Keratinocyte (primary cell): Measurements from ENCODE around the gene FMN2. TPM values are rescaled to one million over a fixed set of nuclear protein-coding genes. Genes with fewer than 3 reads are reported as not detected.

Experiments used
- DNase-seq: peaks from one replicate; pipeline ENCODE4 v3.0.0-alpha.2; 2011; ENCODE audit warnings: low read depth, missing footprints, low spot score
- FAIRE-seq: peaks from 2 replicates; lab custom pipeline; 2011; peaks lifted over from hg19 to GRCh38; lab: Jason Lieb, UNC
- H2AFZ ChIP-seq: 2 replicates; pipeline ENCODE4 v1.6.0; 2012; ENCODE audit warnings: low read length, control low read depth, inconsistent platforms; ENCODE audit not compliant: control insufficient read depth
- H3K27ac ChIP-seq: 2 replicates; pipeline ENCODE4 v1.5.1; 2011; ENCODE audit warnings: low read length; ENCODE audit not compliant: control insufficient read depth, insufficient read depth
- H3K27me3 ChIP-seq: 3 replicates; pipeline ENCODE4 v1.6.0; 2011; ENCODE audit warnings: low read length; ENCODE audit not compliant: control insufficient read depth, insufficient read depth; ENCODE audit errors: extremely low read depth
- H3K36me3 ChIP-seq, 2 experiments: 2 replicates in 1 of 2; 3 replicates in 1 of 2; pipeline ENCODE4 v1.5.1; 2011; ENCODE audit warnings: low read length in 2 of 2, mild to moderate bottlenecking in 1 of 2; ENCODE audit not compliant: control insufficient read depth in 2 of 2, insufficient read depth in 2 of 2; ENCODE audit errors: extremely low read depth in 1 of 2
- H3K4me1 ChIP-seq: 3 replicates; pipeline ENCODE4 v1.5.1; 2011; ENCODE audit warnings: low read length; ENCODE audit not compliant: control insufficient read depth, insufficient read depth; ENCODE audit errors: extremely low read depth
- H3K4me2 ChIP-seq: 3 replicates; pipeline ENCODE4 v1.6.0; 2011; ENCODE audit warnings: low read depth, low read length; ENCODE audit not compliant: control insufficient read depth, insufficient read depth; ENCODE audit errors: extremely low read depth
- H3K4me3 ChIP-seq, 3 experiments: fragments of 200-600 bp in 1 of 3; sonication (generic) in 1 of 3; 2 replicates in 2 of 3; 3 replicates in 1 of 3; pipeline ENCODE4 v1.5.1; 2011 to 2016; ENCODE audit warnings: low read length in 3 of 3, mild to moderate bottlenecking in 3 of 3, control low read depth in 2 of 3, inconsistent platforms in 1 of 3, low read depth in 1 of 3, mixed read lengths in 1 of 3, mixed run types in 1 of 3, moderate library complexity in 1 of 3; ENCODE audit not compliant: control insufficient read depth in 2 of 3, insufficient read depth in 2 of 3; ENCODE audit errors: extremely low read depth in 1 of 3
- H3K79me2 ChIP-seq: 2 replicates; pipeline ENCODE4 v1.6.0; 2012; ENCODE audit warnings: low read length; ENCODE audit not compliant: control insufficient read depth, insufficient read depth
- H3K9ac ChIP-seq: 3 replicates; pipeline ENCODE4 v1.6.0; 2011; ENCODE audit warnings: low read length; ENCODE audit not compliant: control insufficient read depth, insufficient read depth; ENCODE audit errors: extremely low read depth
- H3K9me1 ChIP-seq: 3 replicates; pipeline ENCODE4 v1.6.0; 2011; ENCODE audit warnings: low read length; ENCODE audit not compliant: control insufficient read depth, insufficient read depth; ENCODE audit errors: extremely low read depth
- H3K9me3 ChIP-seq: 2 replicates; pipeline ENCODE4 v1.5.1; 2012; ENCODE audit warnings: low read depth, low read length; ENCODE audit not compliant: control insufficient read depth
- H4K20me1 ChIP-seq: 3 replicates; pipeline ENCODE4 v1.6.0; 2011; ENCODE audit warnings: low read length; ENCODE audit not compliant: control insufficient read depth, insufficient read depth; ENCODE audit errors: extremely low read depth
- EZH2 ChIP-seq: IDR thresholded peaks from one replicate; pipeline ENCODE4 v1.6.1; 2012; ENCODE audit warnings: inconsistent platforms, mild to moderate bottlenecking, low read length, moderate library complexity
- dilution Hi-C: fragments of 300-500 bp; cut with MboI; formaldehyde crosslinking; loops from one replicate; pipeline ENCODE4 v1.7.0; 2020; ENCODE audit warnings: low sequenced_read_pairs; ENCODE audit not compliant: extremely low pct_ligation_motif_present
- polyA plus RNA-seq, 5 experiments: library from polyadenylated mRNA; depleted of rRNA in 3 of 5; stranded (reverse) in 3 of 5; stranded (forward) in 1 of 5; unstranded in 1 of 5; fragments of >200 nt; gene quantifications; 1 replicate in 1 of 5; 2 replicates in 3 of 5; 3 replicates in 1 of 5; pipeline versions ENCODE4 v1.2.1 to v1.2.3, GENCODE V29; 2011 to 2012; ENCODE audit warnings: missing spikeins in 2 of 5, low read depth in 1 of 5, low replicate concordance in 1 of 5
- TF ChIP-seq, protein P1 (sequence below), 3 experiments: IDR thresholded peaks in 1 of 3; conservative IDR thresholded peaks in 1 of 3; optimal IDR thresholded peaks in 1 of 3; 2 replicates in 2 of 3; 3 replicates in 1 of 3; pipeline versions ENCODE3 to v1.5.1; 2011; ENCODE audit warnings: low read length in 3 of 3, mild to moderate bottlenecking in 3 of 3, moderate library complexity in 2 of 3, control low read depth in 1 of 3, inconsistent platforms in 1 of 3; ENCODE audit not compliant: insufficient read depth in 2 of 3; ENCODE audit errors: extremely low read depth in 1 of 3

Gene FMN2
- polyA plus RNA-seq, 1 donor (not counting 4 experiments of a cell fraction or from before 2014, with no cell fraction given), result not detected

DNA sequence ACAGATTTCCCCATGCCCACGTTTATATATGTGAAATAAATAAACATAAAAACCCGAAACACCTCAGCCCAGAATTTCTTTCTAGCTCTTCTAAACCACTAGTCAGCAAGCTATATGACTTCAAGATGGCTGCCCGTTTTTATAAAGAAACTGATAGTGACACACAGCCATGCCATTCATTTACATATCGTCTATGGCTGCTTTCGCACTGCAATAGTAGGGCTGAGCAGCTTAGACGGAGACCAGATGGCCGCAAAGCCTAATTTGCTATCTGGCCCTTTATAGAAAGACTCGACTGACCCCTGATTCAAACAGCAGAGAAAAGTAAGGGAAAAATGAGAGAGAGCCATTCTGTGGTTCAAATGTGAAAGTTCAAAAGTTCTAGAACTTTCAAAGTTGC is 45.7 kb upstream of the FMN2 start:
- TF ChIP-seq, protein P1, sequence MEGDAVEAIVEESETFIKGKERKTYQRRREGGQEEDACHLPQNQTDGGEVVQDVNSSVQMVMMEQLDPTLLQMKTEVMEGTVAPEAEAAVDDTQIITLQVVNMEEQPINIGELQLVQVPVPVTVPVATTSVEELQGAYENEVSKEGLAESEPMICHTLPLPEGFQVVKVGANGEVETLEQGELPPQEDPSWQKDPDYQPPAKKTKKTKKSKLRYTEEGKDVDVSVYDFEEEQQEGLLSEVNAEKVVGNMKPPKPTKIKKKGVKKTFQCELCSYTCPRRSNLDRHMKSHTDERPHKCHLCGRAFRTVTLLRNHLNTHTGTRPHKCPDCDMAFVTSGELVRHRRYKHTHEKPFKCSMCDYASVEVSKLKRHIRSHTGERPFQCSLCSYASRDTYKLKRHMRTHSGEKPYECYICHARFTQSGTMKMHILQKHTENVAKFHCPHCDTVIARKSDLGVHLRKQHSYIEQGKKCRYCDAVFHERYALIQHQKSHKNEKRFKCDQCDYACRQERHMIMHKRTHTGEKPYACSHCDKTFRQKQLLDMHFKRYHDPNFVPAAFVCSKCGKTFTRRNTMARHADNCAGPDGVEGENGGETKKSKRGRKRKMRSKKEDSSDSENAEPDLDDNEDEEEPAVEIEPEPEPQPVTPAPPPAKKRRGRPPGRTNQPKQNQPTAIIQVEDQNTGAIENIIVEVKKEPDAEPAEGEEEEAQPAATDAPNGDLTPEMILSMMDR (optimal IDR thresholded peaks at IDR 0.05 in 1 of 3, IDR thresholded peaks at IDR 0.05 in 1 of 3, conservative IDR thresholded peaks at IDR 0.05 in 1 of 3; ENCODE audit: extremely low read depth in 1 of 3, insufficient read depth in 2 of 3, low read length in 3 of 3), result no peak
- no peak for TF ChIP-seq EZH2
- H3K4me3 ChIP-seq, result no peak overlapping the region
- H3K4me1 ChIP-seq, result no peaks in the 10 kb centered on the region
- H3K9me1 ChIP-seq, result no peaks in the 10 kb centered on the region
- no peaks in the 10 kb centered on the region for H3K9me3 ChIP-seq
- no peak overlapping the region for H3K9ac ChIP-seq
- dilution Hi-C loops, result no loop called here
- H3K27ac ChIP-seq, result no peak overlapping the region
- H4K20me1 ChIP-seq, result no peaks in the 10 kb centered on the region
- no peaks in the 10 kb centered on the region for H3K36me3 ChIP-seq
- H3K4me2 ChIP-seq, result no peak overlapping the region
- H3K27me3 ChIP-seq, result no peaks in the 10 kb centered on the region
- no peak for DNase-seq
- H2AFZ ChIP-seq, result no peak overlapping the region
- no peaks in the 10 kb centered on the region for H3K79me2 ChIP-seq
- FAIRE-seq, result no peak

GRCh38 chr1:240054109-240054701 is 37.5 kb upstream of the FMN2 start:
- FAIRE-seq, result no peak
- TF ChIP-seq, protein P1 (optimal IDR thresholded peaks at IDR 0.05 in 1 of 3, IDR thresholded peaks at IDR 0.05 in 1 of 3, conservative IDR thresholded peaks at IDR 0.05 in 1 of 3; ENCODE audit: extremely low read depth in 1 of 3, insufficient read depth in 2 of 3, low read length in 3 of 3), result no peak
- no peak for TF ChIP-seq EZH2

More at GRCh38 chr1:240054109-240054701, 37.5 kb upstream of the FMN2 start:
- dilution Hi-C loops, result no loop called here
- no peaks in the 10 kb centered on the region for H4K20me1 ChIP-seq
- no peak overlapping the region for H2AFZ ChIP-seq
- H3K79me2 ChIP-seq, result no peaks in the 10 kb centered on the region
- H3K27ac ChIP-seq, result no peak overlapping the region
- H3K4me3 ChIP-seq, result no peak overlapping the region
- no peaks in the 10 kb centered on the region for H3K9me1 ChIP-seq
- H3K36me3 ChIP-seq, result no peaks in the 10 kb centered on the region
- H3K9ac ChIP-seq, result no peak overlapping the region
- no peaks in the 10 kb centered on the region for H3K9me3 ChIP-seq
- H3K4me1 ChIP-seq, result no peaks in the 10 kb centered on the region
- no peak for DNase-seq
- no peaks in the 10 kb centered on the region for H3K27me3 ChIP-seq
- H3K4me2 ChIP-seq, result no peak overlapping the region
